Subcutaneous adipose tissue (tissue), 4 donors: Measurements from ENCODE around the gene ADGRL2. TPM values are rescaled to one million over a fixed set of nuclear protein-coding genes. Genes with fewer than 3 reads are reported as not detected.

Source experiments
- total RNA-seq, 4 donors: library from RNA; depleted of rRNA; stranded (reverse); fragments of >200 nt; gene quantifications; one replicate each; pipeline ENCODE4 v1.1.0, GENCODE V29; 2016
- TF ChIP-seq, protein P1 (sequence below): fragments of 450-650 bp; IDR thresholded peaks from one replicate; pipeline ENCODE4 v1.5.1; 2016; ENCODE audit warnings: low read depth, mild to moderate bottlenecking, control low read depth, antibody characterized with exemption, moderate library complexity

The ADGRL2 gene
- total RNA-seq, 4 donors from 2014 or later = 59.7 to 74.2 (median 69.0) TPM

DNA sequence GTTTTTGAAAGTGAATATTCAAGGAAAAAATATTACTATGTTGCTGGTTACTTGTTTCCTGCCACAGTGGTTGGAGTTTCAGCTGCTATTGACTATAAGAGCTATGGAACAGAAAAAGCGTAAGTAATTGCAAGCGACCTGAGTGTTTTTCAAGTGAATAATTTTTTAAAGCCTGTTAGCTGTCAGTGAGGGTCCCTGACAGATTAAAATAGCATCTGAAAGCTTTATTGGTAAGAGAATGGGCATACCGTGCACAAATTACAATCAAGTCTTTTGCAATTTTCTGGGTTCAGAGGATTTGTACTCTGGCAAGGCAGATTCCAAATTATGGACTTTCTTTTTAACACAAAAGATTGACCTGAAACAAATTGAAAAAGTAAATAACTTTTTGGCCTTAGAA lies 169.7 kb downstream of the ADGRL2 start:
- TF ChIP-seq, protein P1, sequence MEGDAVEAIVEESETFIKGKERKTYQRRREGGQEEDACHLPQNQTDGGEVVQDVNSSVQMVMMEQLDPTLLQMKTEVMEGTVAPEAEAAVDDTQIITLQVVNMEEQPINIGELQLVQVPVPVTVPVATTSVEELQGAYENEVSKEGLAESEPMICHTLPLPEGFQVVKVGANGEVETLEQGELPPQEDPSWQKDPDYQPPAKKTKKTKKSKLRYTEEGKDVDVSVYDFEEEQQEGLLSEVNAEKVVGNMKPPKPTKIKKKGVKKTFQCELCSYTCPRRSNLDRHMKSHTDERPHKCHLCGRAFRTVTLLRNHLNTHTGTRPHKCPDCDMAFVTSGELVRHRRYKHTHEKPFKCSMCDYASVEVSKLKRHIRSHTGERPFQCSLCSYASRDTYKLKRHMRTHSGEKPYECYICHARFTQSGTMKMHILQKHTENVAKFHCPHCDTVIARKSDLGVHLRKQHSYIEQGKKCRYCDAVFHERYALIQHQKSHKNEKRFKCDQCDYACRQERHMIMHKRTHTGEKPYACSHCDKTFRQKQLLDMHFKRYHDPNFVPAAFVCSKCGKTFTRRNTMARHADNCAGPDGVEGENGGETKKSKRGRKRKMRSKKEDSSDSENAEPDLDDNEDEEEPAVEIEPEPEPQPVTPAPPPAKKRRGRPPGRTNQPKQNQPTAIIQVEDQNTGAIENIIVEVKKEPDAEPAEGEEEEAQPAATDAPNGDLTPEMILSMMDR = no peak

DNA sequence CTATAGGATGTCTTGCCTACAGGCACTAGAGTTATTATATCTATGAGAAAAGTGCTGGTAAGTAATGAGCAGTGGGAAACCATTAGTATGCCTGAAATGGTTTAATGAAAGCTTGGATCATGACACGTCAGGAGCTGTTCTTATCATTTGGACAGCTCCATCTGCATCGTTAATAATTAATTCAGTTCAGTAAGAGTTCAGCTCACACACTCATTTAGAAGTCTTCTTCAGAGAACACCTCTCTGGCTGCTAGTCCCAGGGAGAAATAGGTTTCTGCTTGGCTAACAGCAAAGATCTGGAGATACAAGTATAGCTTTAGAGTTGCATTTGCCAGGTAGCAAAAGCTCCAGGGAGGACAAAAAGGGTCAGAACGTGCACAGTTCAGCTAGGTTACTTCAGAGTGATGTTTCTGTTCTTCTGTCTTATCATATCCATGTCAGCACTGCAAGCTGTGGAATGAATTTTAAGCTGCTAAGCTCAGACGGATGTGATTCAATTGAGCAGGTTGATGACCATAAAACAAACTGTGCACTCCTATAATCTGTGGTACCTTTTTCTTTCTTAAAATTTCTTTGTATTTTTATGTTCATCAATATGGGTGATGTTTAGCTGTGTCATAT lies 173.6 kb downstream of the ADGRL2 start:
- TF ChIP-seq, protein P1 = no peak

DNA sequence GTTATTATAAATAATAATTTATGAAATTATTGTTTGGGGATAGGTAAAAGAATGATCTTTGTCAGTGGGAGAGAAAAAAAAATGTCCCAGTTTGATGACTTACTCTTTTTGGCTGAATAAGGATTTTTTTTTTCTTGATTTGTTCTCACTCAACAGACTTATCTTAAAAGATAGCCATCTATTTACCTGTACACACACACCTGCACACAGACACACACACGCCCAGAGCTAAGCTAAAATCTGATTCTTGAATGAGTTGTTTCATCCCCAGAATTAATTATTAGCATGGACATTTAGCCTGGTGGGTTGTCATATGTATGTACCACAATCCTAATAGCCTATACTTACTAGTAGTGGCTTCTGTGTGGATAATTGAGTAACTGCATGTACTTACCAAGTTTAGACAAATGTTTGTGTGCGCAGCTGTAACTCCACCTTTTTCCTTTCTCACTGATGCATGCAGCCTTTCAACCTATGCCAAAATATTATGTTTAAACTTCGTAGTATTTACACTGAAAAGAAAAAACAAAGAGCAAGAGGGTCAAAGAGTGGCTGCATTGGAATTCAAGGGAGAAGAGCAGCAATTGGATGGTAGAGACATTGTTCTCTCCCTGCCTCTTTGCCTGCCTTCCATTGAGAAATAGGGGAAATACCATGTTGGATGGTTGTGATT lies 174.3 kb downstream of the ADGRL2 start:
- TF ChIP-seq, protein P1 = no peak

DNA sequence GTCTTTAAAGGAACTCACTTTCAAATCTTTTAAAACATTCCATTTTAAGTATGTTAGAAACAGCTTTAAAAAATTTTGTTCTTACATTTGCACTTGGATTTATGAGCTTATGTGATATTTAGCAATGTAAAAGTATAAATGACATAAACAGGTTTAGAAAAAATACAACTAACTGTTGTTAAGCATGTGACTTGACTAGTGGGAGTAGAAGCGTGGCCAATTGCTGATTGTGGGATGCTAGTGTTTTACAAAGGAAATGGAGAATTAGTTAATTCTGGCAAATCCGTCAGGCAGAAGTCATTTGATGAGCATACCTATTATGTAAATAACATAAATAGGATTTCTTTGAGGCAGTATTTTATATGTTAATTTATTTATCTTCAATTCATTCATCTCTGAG lies 175.8 kb downstream of the ADGRL2 start:
- TF ChIP-seq, protein P1 = no peak

DNA sequence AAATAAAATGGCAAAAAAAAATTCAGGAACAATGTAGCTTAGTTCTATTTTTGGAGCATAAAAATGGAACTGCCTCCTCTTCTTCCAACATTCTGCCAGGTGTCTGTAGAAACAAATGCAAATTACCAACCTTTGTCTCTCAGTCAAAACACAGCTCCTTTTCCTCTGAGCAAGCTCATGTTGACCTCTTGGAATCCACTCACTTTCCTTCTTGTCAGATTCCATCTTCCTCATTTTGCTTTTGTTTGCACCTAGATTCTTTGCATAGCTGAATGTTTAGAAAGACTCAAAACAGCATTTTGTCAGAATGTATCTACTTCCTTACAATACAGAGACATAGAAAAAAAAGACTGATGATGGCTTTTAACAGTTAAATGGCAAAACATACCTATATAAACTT lies 178.2 kb downstream of the ADGRL2 start:
- TF ChIP-seq, protein P1 = no peak

DNA sequence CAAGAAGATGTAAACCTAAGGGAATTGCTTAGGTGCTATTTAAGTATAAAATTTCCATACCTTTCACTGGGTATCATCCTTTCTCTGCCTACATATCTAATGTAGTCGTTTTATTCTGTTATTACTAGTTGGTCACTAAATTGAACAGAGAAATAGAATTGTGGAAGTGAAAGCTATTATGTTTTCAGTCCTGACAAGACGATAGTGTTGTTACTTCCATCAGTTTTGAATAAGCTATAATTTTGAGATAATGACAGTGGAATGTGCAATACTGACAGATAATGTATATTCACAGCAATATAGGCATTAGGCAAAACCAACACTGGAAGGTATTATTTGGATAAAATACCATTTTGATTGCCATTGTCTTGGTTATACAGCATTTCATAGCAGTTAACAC lies 181.8 kb downstream of the ADGRL2 start:
- TF ChIP-seq, protein P1 = no peak

DNA sequence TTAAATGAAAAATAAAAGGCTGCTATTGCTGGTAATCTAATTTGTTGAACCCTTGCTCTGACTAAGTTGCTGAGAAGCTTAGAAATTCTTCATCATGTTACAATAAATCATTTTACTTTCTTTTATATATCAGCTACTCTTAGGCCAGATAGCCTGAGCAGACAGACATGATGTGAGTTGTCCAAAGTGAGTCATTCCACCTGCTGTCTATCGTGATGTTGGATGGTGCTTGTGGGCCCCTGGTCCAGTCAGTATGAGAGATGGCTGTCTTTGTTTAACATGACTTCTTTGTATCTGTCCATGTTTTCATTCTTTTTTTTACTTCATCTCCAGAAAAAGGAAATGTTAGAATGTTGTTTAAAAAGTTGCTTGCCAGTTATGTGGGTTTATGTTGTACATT lies 188.8 kb downstream of the ADGRL2 start:
- TF ChIP-seq, protein P1 = no peak
